Posterior vena cava (tissue), 2 donors: ENCODE results near the gene CBARP. TPM values are rescaled to one million over a fixed set of nuclear protein-coding genes. Genes with fewer than 3 reads are reported as not detected.
"Not testable (repeated sequence)": the region's sequence is repeated elsewhere in the genome, so short reads cannot be mapped to it uniquely, and the experiment has no call there.

ENCODE experiments used
- DNase-seq: peaks from one replicate; pipeline ENCODE4 v3.0.0-alpha.2; 2020; ENCODE audit warnings: low spot score
- intact Hi-C, 2 donors: fragments of 100-400 bp; cut with DNase I; formaldehyde crosslinking; loops; one replicate each; pipeline versions ENCODE4 v1.14.1 to v1.14.2; 2022 to 2023
- total RNA-seq, 2 donors: library from RNA; stranded (reverse); fragmentation: NEBNext Ultra II Directional; extraction: Animal tissue kit (Norgen Biotek cat#: 25700); gene quantifications; one replicate each; pipeline ENCODE4 v1.2.1, GENCODE V29; 2021
- donor health status: DM: yes; HTN: yes; CAD: no.
- donor health status: DM: yes; HTN: yes; CAD: no.

The CBARP gene
- total RNA-seq, 2 donors from 2014 or later = 1.5 to 2.7 TPM

GRCh38 chr19:1248786-1249297 is 11.0 kb upstream of the CBARP start:
- DNase-seq = peak; percentile 96
- intact Hi-C loops = no loop called here

- peak; percentile 89 for DNase-seq
- intact Hi-C loops = no loop called here
These were observed 10.5 kb upstream of the CBARP start, which contains the start of gene MIDN for GRCh38 chr19:1248139-1248785. Gene MIDN (plus strand): TSS chr19:1248583. CDS start chr19:1250297, 1,714 bp downstream.

GRCh38 chr19:1247748-1248138 is 9.9 kb upstream of the CBARP start:
- intact Hi-C loops = no loop called here
- DNase-seq = no peak

GRCh38 chr19:1246265-1247087 is 8.7 kb upstream of the CBARP start:
- intact Hi-C loops, DNase-seq: not testable (repeated sequence)

GRCh38 chr19:1245494-1246264 is 7.9 kb upstream of the CBARP start:
- intact Hi-C loops = loop anchor here in 1 of 2 donors (2.0 kb wide), 1 partner anchor 21 kb away; no protein-coding TSS in a partner anchor
- DNase-seq = no peak

GRCh38 chr19:1244693-1245451 is 7.1 kb upstream of the CBARP start:
- intact Hi-C loops = loop anchor here (1.0 to 2.0 kb wide), 2 partner anchors 22 kb away; no protein-coding TSS in a partner anchor
- no peak for DNase-seq

GRCh38 chr19:1243768-1244692 is 6.2 kb upstream of the CBARP start:
- peak; percentile 96 for DNase-seq
- intact Hi-C loops = loop anchor here (1.0 to 2.0 kb wide), 2 partner anchors 23 kb away; no protein-coding TSS in a partner anchor

- peak; percentile 98 for DNase-seq
- intact Hi-C loops = no loop called here
These were observed 3.8 kb upstream of the CBARP start, which contains the start of gene ATP5F1D for GRCh38 chr19:1241417-1242095. Gene ATP5F1D (plus strand): TSS chr19:1241751. CDS start chr19:1241851, 100 bp downstream.

- DNase-seq = no peak
- intact Hi-C loops = no loop called here
These were observed 3.1 kb upstream of the CBARP start for GRCh38 chr19:1240925-1241324.

GRCh38 chr19:1239796-1240737 is 2.3 kb upstream of the CBARP start:
- intact Hi-C loops = loop anchor here in 1 of 2 donors (2.0 kb wide), 1 partner anchor 19 kb away; no protein-coding TSS in a partner anchor
- DNase-seq = peak; percentile 97

- intact Hi-C loops = loop anchor here in 1 of 2 donors (2.0 kb wide), 1 partner anchor 19 kb away; no protein-coding TSS in a partner anchor
- no peak for DNase-seq
These were observed 1.6 kb upstream of the CBARP start for GRCh38 chr19:1239420-1239795.

GRCh38 chr19:1238369-1239303 is 831 bp upstream of the CBARP start:
- intact Hi-C loops = loop anchor here in 1 of 2 donors (2.0 kb wide), 1 partner anchor 18 kb away; no protein-coding TSS in a partner anchor
- DNase-seq = no peak

GRCh38 chr19:1237027-1237659 is 662 bp downstream of the CBARP start:
- intact Hi-C loops = no loop called here
- DNase-seq = no peak

GRCh38 chr19:1236576-1236975 is 1.2 kb downstream of the CBARP start:
- intact Hi-C loops = no loop called here
- DNase-seq = no peak
